ENCODE measurements around the gene POLE.

Gene POLE

GRCh38 chr12:132608231-132609171 is 78.6 kb downstream of the POLE start:
- no peak for TF ChIP-seq CTCF (IDR thresholded peaks at IDR 0.05)

GRCh38 chr12:132606927-132607326 is 80.2 kb downstream of the POLE start:
- no peak for TF ChIP-seq CTCF (IDR thresholded peaks at IDR 0.05)

GRCh38 chr12:132606466-132606865 is 80.7 kb downstream of the POLE start:
- no peak for TF ChIP-seq CTCF (IDR thresholded peaks at IDR 0.05)

GRCh38 chr12:132605892-132606291 is 81.2 kb downstream of the POLE start:
- TF ChIP-seq CTCF (IDR thresholded peaks at IDR 0.05): no peak

GRCh38 chr12:132604668-132605441 is 82.3 kb downstream of the POLE start:
- no peak for TF ChIP-seq CTCF (IDR thresholded peaks at IDR 0.05)

GRCh38 chr12:132604151-132604618 is 83.0 kb downstream of the POLE start:
- no peak for TF ChIP-seq CTCF (IDR thresholded peaks at IDR 0.05)

- TF ChIP-seq CTCF (IDR thresholded peaks at IDR 0.05): no peak
Observed at GRCh38 chr12:132603240-132604150, 83.6 kb downstream of the POLE start.

Measured in LNCAP (cell line).